Stimulated activated CD4-positive, alpha-beta T cell treated with anti-CD3 and anti-CD28 coated beads, Interleukin-15, amount 100 ng/mL, for 1 hour (primary cell): ENCODE data around the gene RAB17.
"Not testable (repeated sequence)": the region's sequence is repeated elsewhere in the genome, so short reads cannot be mapped to it uniquely, and the experiment has no call there.

Source experiments
- DNase-seq, 2 donors: peaks; one replicate each; pipeline ENCODE4 v3.0.0-alpha.2; 2020; ENCODE audit warnings: low read depth in 1 of 2, low spot score in 1 of 2

RAB17 gene

DNA sequence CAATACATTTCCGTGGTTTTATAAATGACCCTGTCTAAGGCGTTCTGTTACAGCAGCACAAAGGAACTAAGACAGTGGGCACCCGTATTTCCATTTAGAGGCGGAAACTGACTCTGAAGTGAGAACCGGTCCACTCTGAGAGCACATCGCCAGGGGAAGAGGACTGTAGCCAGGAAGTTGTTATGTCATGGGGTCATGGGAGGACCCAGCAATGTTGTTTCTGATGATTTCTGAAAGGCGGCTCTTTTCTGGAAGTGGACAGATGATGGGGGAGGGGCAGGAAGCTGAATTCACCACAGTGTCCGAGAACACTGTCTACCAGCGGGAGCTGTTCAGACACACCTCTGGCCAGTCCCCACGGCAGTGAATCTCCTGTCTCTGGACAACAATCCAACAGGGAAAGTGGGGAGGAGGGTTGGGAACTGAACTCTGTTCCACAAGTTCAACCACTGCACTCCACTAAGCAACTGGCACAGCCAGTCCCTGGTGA is 34.7 kb upstream of the RAB17 start:
- DNase-seq: no peak

DNA sequence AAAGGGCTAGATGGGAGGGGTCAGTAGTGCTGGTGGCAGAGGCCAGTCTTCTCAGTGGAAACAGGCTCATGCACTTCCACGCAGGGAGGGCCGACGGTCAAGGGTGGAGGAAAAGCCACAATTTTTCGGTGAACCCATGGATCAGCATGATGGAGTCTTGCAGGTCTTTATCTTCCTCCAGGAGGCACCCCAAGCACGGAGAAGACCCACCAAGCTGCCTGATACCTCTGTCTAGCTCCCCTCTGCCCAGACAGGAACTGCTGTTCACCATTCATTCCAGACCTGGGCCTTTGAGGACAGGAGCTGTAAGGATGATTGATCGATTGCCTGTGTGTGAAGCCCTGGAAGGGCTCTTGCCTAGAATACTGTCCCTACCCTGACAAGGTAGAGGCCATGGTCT is 34.0 kb upstream of the RAB17 start:
- DNase-seq: no peak

DNA sequence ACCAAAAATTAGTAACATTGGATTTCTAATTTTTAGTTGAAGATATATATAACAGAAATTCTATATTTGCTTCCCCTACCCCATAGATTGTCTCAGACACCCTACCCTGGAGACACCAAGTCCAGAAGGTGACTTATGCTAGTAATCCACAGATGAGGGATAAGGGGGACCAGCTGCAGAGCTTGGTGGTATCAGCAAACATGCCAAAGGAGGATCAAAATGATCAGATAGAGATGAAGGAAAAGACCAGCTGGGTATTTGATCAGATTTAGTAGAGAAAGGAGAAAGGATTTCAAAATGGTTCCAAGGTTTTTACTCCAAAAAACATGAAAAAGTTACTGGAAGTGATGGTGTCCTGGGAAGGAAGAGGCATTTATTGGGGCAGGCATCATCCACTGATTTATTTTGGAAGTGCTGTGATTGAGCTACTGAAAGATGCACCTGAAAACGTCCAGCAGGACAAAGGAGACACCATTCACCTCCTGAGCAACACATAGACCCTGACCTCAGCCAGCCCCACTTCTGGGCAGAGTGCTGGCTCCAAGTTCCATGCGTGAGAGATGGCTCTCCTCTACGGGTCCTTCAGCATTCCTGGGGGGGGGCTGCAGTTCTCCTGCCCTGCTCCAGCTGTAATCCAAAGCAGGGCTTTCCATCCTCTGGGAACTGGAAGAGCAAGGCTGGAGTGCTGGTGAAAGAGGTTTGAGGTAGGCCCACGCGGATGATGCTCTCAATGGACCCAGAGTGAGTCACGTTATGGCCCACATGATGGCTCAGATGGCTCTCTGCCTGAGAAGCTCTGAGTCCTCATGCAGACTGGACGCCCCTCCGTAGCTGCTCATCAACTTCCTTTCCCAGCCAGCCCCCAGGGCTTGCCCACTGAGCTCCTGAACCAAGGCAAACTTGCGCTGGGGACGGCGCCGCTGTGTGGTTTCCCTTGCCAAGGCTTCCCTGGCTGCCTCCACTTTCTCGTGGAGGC is 33.2 kb upstream of the RAB17 start:
- no peak for DNase-seq

DNA sequence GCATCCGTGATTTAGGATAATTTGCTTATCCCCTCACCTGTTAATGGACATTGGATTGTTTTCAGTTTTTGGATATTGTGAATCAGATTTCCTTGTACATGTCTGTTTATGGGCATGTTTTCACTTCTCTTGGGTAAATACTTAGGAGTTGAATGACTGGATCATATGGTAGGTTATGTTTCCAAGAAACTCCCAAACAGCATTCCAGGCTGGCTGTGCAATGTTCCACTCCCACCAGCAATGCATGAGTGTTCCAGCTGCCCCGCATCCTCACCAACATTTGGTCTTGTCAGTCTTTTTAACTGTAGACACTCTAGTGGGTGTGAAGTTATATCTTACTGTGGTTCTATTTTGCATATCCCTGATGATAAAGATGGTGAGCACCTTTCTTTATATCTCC is 27.9 kb upstream of the RAB17 start:
- no peak for DNase-seq

DNA sequence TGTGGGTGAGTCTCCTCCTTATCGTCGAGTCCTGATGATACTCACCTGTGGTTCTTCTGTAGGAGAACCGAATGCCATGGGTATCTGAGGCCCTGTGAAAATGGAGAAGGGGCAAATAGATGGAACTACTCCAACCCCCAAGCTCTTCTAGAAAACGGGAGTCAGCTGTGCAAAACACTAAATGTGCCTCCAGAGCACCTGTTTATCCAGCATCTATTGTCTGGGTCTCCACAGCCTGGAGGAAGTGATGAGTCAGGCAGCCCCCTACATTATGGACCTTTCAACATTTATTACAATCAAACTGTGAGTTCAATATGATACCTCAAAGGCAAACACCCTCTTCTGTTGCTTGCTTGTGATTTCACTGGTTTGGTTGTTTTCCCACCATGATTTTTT is 27.1 kb upstream of the RAB17 start:
- DNase-seq: no peak

DNA sequence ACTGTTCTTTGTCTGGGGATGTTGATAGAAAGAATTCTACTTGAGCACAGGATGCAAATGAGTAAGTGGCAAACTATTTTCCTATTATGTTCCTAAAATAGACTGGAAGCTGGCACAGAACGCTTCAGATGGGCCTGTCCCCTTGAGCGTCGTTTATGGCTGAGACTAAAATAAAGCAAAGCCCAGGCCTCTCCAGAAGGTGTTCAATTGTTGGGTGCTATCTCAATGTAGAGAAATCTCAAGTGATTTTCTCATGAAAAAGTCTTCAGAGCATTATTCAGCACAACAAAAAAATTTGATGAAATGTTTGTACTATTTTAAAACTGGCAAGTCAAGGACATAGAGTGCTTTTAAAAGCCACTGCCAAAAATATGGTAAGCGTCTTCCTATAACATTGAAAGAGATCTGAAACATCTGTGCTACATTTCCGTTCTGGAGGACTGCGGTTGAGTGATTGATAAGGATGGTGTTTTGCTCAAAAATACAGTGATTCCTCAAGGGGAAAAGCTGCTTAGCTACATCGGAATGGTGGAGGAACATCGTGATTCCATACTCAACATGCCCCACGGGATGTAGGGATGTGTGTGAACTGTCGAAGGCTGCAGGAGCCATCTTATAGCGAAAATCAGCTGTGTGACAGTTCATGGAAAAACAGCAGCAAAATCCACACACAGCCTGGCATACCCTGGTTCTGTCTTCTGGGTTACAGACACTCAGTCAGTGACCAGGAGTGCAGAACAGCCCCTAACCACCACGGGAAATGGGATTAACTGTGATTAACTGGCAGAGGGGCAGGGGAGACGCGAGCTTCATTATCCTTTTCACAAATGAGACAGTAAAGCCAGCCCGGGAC is 26.4 kb upstream of the RAB17 start:
- no peak for DNase-seq

DNA sequence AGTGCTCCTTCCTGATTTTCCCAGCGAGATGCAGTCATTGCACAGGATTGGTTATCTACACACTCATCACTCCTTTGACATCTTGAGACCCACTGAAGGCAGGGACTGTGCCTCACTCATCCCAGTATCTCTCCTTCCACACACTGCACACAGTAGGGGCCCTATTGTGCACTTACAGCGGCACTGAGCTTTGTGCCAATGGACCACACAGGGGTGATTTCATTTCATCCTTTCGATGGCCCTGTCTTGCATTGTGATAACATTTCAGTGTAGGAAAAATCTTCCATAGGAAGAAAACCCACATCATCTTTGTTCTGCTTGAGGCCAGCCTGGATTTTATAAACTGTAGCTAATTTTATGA is 25.8 kb upstream of the RAB17 start:
- no peak for DNase-seq

DNA sequence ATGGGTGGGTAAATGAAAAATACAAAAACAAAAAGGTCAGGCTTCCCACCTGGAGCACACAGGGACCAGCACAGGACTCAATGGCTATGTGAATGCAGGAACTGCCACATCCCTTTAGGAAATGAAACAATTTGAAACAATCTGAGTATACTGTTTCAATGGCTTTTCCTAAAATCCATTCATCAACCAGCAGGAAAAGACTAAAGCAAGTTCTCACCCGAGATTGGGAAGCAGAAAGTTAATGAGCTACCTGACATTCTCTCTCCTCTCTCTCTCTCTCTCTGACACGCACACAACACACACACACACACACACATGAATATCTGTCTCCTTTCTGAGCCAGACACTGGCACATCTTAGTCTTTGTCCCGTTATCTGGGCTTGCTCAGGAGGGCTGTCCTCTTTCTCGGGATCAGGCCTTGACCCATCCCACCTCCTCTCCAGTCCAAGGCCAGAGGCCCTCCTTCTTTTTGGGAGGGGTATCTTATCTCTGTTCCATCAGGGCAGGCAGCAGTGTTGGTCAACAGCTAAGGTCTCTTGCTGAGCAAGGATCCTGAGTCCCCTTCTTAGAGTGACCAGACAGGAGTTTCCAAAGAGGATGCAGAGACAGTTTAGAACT is 25.2 kb upstream of the RAB17 start:
- no peak for DNase-seq

DNA sequence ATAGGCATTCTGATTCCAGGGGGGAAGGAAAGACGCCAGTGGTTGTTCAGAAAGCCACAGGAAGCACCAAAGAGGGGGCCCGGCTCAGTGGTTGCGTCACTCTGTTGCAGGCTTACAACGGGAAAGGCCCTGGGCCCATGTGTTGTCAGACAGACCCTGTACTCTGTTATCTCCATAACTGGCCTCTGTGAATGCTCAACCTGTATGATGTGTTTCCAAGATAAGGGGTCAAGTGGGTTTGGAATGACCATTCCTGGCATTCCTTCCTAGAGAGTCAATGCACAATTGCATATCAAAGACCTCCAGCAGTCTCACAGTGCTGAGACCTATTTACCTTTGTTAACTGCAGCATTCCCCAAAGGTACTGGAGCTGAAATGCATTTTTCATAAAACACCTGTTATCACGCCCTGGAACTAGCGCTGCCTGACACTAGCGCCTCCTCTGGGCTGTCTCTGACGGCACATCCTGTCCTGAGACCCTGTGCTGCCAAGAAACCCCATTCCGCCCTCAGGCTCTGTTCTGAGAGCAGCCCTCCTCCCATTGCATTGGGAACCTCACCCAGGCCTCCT is 23.7 kb upstream of the RAB17 start:
- no peak for DNase-seq

DNA sequence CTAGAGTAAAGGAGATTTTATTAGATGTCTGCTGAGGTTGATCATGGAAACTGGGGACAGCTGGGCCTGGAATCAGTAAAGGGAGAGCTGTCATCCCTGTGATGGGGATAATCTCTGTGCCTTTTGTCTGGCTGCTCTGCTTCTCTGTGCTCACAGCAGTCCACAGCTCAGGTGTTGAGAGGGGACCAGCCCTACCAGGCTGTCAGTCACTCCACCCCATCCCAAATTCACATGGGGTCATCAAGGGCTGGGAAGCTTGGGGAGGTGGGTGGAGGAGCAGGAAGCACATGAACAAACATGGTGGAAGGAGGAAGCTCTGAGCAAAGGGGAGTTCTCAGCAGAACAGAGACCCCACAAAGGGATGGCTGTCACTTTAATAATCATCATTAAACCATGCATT is 23.1 kb upstream of the RAB17 start:
- DNase-seq: no peak

DNA sequence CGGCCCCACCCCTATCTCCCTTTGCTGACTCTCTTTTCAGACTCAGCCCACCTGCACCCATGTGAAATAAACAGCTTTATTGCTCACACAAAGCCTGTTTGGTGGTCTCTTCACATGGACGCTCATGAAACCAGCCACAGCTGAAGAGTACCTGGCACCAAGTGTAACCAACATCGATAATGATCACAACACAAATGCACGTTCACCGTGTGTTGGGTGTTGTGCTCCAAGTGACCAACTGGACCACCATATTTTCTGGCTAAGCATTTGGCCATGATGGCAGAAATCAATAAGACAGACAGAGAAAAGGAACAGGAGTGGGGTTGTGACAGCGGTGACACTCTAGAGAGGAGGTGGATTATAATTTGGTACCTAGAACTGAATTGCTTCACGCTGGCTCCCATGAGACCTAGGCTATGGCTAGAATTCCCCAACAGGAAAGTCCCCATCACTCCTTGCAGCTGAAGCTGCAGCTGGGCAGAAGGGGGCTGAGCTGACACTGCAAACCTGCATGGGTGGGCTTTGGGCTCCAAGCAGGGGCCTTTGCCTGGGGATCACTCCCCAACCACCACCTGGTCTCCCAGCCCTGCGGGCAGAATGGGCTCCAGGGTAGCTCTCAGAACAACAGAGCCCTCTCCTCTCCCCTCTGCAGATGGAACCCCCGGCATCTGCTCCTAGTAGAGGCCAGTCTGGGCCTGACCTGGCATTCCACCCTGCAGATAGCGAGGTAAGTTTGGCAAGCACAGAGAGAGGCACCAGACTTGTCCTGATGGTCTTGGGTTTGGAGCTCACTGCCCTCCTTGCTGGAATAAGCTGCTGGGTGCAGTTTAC is 22.2 kb upstream of the RAB17 start:
- DNase-seq: no peak

DNA sequence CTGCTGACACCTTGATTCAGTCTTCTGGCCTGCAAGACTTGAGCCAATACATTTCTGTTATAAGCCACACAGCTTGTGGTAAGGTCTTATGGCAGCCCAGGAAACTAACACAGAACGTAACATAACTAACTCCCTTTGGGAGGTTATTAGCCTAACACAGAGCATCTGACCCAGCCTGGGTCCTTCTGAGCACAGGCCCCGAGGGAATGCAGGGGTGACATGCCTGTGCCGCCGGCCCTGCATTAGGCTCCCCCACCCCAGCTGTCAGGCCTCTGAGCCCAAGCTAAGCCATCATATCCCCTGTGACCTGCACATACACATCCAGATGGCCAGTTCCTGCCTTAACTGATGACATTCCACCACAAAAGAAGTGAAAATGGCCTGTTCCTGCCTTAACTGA is 16.0 kb upstream of the RAB17 start:
- not testable (repeated sequence) for DNase-seq

DNA sequence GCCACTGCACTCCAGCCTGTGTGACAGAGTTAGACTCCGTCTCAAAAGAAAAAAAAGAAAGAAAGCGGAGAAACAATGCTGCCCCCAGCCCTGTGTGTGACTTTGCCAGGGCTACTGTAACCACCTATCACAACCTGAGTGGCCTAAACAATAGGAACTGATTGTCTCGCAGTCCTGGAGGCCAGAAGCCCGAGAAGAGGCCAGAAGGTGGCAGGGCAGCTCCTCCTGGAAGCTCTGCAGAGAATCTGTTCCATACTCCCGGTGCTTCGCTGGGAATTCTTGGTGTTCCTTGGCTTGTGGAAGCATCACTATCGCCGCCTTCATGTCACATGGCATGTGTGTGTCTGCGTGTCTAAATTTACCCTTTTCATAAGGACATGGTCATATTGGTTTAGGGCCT is 14.4 kb upstream of the RAB17 start:
- no peak for DNase-seq

DNA sequence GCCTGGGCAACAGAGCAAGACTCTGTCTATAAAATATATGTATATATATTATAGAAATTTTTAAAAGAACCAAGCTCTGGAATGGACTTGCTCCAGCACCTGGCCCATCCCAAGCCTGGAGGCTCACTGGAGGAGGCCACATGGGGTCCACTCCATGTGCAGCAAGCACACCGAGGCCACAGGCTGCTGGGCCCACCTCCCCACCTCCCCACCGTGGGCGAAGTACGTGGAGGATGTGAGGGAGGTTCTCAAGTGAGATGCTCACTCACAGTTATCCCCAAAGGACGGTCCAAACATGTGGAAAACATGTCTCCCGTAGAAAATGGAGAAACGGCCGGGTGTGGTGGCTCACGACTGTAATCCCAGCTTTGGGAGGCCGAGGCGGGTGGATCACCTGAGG is 13.9 kb upstream of the RAB17 start:
- no peak for DNase-seq

DNA sequence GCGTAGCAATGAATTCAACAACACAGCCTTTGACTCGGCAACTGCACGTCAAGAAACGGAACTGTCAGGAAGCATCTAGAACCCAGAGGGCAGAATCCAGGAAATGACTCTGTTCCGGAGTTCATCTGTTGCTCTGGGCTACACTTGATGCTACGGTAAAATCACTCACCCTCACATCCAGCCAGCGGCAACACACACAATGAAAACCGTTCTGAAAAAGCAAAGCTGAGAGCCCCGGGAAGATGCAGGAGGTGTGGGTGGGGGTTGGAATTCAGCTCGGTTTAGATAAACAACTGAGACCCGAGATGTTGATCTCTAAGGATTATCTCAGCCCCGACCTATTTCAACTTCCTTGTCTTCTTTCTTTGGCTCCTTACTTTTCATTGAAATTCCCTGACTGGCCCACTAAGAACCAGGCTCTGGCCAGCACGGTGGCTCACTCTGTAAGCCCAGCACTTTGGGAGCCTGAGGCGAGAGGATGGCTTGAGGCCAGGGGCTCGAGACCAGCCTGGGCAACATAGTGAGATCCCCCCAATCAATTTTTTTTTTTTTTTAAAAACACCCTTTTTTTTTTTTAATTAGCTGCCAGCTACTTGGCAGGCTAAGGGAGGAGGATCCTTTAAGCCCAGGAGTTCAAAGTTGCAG is 13.3 kb upstream of the RAB17 start:
- peak in 1 of 2 donors; percentile 37 for DNase-seq

DNA sequence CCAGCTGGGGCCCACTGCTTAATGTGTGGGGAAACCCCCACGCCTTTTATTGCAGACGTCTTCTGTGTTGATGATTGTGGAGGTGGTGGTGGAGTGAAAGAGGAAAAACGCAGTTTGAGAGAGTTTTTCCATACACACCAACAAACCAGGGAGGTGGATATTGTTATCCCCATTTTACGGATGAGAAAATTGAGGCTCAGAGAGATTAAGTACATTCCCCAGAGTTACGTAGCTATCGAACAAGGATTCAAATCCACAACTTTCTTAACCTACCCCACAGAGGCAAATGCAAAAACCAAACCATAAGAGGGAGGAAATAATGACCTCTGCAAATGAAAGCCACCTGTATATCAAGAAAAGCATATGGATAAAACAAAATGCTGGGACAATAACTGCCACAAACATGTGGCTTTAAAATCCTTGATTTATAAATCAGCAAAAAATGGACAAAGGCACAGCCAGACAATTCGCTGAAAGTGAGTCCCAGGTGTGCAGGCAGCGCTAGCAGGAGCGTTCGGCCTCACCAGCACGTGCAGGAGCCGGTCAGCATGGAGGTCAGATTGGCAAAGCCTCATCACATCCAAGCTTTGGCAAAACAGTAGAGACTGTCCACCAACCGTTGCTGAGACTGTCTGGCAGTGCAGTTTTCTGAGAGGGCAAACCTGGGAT is 12.6 kb upstream of the RAB17 start:
- DNase-seq: no peak

DNA sequence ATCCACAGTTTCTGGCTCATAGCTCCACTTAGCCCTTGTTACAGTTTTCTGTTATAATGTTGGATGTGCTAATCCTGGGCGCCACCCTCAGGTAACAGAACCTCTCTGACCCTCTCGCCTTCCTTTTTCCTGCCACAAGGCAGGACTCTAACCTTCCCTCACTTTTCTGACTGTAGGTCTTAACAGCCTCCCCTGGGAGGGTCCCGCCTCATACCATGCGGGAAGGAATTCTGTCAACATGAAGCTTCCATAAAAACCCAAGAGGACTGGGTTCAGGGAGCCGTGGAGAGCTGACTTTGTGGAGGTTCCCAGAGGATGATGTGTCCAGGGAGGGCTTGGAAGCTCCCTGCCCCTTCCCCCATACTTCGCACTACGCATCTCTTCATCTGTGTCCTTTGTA is 11.9 kb upstream of the RAB17 start:
- no peak for DNase-seq

DNA sequence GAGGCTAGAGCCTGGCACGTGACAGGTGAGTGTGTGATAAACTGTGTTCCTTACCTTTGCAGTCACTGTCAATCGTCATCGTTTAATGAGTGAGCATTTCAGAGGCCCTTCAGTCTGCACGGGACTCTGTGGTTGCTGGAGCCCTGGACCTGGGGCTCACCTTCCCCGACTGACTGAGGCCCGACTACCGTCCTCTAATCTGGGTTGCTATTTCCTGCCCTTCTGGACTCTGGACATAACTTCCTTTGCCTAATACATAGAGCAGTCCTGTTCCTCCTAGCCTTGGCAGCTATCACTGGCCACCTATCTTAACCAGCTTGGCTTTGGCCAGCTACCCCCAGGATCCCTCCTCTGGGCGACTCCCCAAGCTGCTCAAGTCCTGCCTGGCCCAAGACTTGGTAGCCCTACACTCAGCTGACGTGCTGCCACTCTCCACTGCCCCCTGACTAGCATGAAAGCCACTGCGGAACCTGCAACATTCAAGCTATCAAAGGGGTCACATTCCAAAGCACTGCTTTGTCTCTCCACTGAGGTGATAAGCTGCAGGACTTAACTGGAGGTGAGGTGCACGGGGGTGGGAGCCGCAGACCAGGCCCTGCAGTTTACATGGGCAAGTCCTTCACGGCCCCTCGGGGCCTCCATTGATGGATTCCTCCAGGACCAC is 11.1 kb upstream of the RAB17 start:
- DNase-seq: no peak
